ENCODE data around the gene SHROOM1. TPM values are rescaled to one million over a fixed set of nuclear protein-coding genes. Genes with fewer than 3 reads are reported as not detected.

SHROOM1 gene
- total and polyA plus RNA-seq, 4 donors, result 4.5 to 17.6 (median 8.9) TPM

GRCh38 chr5:132819468-132819867, 11.0 kb downstream of the SHROOM1 start:
- peaks cover 13% of the 10 kb centered on the region for H3K27me3 ChIP-seq (ENCODE audit: control insufficient read depth, insufficient read depth, low read length)
- peak in 1 of 6 donors; percentile 71 for DNase-seq (ENCODE audit: low read depth in 4 of 6, low spot score in 6 of 6)

DNA sequence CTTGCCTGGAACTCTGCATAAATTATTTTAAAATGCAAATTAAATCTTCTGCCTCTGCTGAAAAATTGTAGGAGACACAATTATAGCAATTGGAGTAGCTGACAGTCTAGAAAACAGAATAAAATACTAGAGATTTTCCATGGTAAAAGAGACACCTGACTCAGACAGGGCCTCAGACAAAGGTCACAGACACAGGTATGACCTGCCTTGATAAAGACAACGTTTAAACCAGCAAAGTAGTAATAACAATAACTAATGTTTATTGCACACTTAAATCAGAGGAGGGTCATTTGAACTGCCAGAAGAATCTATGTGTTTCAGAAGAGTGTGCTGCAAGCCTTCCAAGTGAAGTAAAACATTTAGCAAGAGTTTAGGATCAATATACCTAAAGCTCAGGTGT, 13.4 kb downstream of the SHROOM1 start:
- Histone ChIP-seq H3K36me3 (ENCODE audit: control insufficient read depth, insufficient read depth, low read length) (no peaks in the 10 kb centered on the region), H3K9me3 (ENCODE audit: control insufficient read depth, insufficient read depth, low read length) (no peaks in the 10 kb centered on the region), H3K27me3 (ENCODE audit: control insufficient read depth, insufficient read depth, low read length) (peaks cover 26% of the 10 kb centered on the region), H3K4me1 (ENCODE audit: control insufficient read depth, insufficient read depth, low read length) (peaks cover 37% of the 10 kb centered on the region), H3K27ac (ENCODE audit: low read depth, low read length) (no peak overlapping the region), H3K4me3 (ENCODE audit: low read depth, low read length) (no peak overlapping the region)
- WGBS (ENCODE audit: insufficient coverage), result no CpG with 5 or more reads among the region's 1 CpG
- no peak for DNase-seq (ENCODE audit: low read depth in 4 of 6, low spot score in 6 of 6)

More at GRCh38 chr5:132819468-132819867, 11.0 kb downstream of the SHROOM1 start:
- peak overlapping the region; percentile 24 for H3K4me3 ChIP-seq (ENCODE audit: low read depth, low read length)
- WGBS (ENCODE audit: insufficient coverage), result 4% methylated on average over 24 of the region's 26 CpGs
- H3K36me3 ChIP-seq (ENCODE audit: control insufficient read depth, insufficient read depth, low read length), result peaks cover 4% of the 10 kb centered on the region
- no peaks in the 10 kb centered on the region for H3K9me3 ChIP-seq (ENCODE audit: control insufficient read depth, insufficient read depth, low read length)
- peaks cover 48% of the 10 kb centered on the region for H3K4me1 ChIP-seq (ENCODE audit: control insufficient read depth, insufficient read depth, low read length)
- H3K27ac ChIP-seq (ENCODE audit: low read depth, low read length), result no peak overlapping the region

DNA sequence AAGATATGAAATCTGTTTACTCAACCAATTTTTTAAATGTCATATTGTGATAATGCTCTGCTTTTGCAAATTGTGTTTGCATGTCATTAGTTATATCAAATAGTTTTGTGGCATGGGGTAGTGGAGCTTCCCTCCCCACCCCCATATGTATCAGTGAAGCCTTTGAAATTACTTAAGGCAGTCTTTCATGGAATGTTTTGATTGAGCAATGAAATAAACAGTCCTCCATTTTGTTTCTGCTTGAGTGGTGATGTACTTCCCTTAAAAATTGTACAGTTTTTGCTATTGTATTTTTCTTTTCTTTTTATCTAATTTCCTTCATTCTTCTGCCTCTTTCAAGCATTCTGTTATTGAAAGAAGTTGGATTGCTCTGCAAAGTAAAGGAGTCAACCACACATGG, 13.9 kb downstream of the SHROOM1 start:
- no peak overlapping the region for H3K27ac ChIP-seq (ENCODE audit: low read depth, low read length)
- H3K36me3 ChIP-seq (ENCODE audit: control insufficient read depth, insufficient read depth, low read length), result no peaks in the 10 kb centered on the region
- H3K9me3 ChIP-seq (ENCODE audit: control insufficient read depth, insufficient read depth, low read length), result no peaks in the 10 kb centered on the region
- no peak for DNase-seq (ENCODE audit: low read depth in 4 of 6, low spot score in 6 of 6)
- no peak overlapping the region for H3K4me3 ChIP-seq (ENCODE audit: low read depth, low read length)
- peaks cover 36% of the 10 kb centered on the region for H3K4me1 ChIP-seq (ENCODE audit: control insufficient read depth, insufficient read depth, low read length)
- peaks cover 31% of the 10 kb centered on the region for H3K27me3 ChIP-seq (ENCODE audit: control insufficient read depth, insufficient read depth, low read length)

GRCh38 chr5:132816083-132816482, 14.4 kb downstream of the SHROOM1 start:
- Histone ChIP-seq H3K4me1 (ENCODE audit: control insufficient read depth, insufficient read depth, low read length) (peaks cover 31% of the 10 kb centered on the region), H3K9me3 (ENCODE audit: control insufficient read depth, insufficient read depth, low read length) (no peaks in the 10 kb centered on the region), H3K27me3 (ENCODE audit: control insufficient read depth, insufficient read depth, low read length) (peaks cover 35% of the 10 kb centered on the region), H3K36me3 (ENCODE audit: control insufficient read depth, insufficient read depth, low read length) (no peaks in the 10 kb centered on the region), H3K27ac (ENCODE audit: low read depth, low read length) (no peak overlapping the region), H3K4me3 (ENCODE audit: low read depth, low read length) (no peak overlapping the region)
- no peak for DNase-seq (ENCODE audit: low read depth in 4 of 6, low spot score in 6 of 6)
- 100% methylated on average over 1 of the region's 2 CpGs for whole genome bisulfite sequencing (ENCODE audit: insufficient coverage)

GRCh38 chr5:132815454-132815853, 15.0 kb downstream of the SHROOM1 start:
- WGBS (ENCODE audit: insufficient coverage), result no CpG with 5 or more reads among the region's 1 CpG
- DNase-seq (ENCODE audit: low read depth in 4 of 6, low spot score in 6 of 6), result no peak
- no peak overlapping the region for H3K4me3 ChIP-seq (ENCODE audit: low read depth, low read length)
- H3K27ac ChIP-seq (ENCODE audit: low read depth, low read length), result no peak overlapping the region
- H3K4me1 ChIP-seq (ENCODE audit: control insufficient read depth, insufficient read depth, low read length), result peaks cover 25% of the 10 kb centered on the region
- no peaks in the 10 kb centered on the region for H3K36me3 ChIP-seq (ENCODE audit: control insufficient read depth, insufficient read depth, low read length)
- peaks cover 37% of the 10 kb centered on the region for H3K27me3 ChIP-seq (ENCODE audit: control insufficient read depth, insufficient read depth, low read length)
- H3K9me3 ChIP-seq (ENCODE audit: control insufficient read depth, insufficient read depth, low read length), result no peaks in the 10 kb centered on the region

DNA sequence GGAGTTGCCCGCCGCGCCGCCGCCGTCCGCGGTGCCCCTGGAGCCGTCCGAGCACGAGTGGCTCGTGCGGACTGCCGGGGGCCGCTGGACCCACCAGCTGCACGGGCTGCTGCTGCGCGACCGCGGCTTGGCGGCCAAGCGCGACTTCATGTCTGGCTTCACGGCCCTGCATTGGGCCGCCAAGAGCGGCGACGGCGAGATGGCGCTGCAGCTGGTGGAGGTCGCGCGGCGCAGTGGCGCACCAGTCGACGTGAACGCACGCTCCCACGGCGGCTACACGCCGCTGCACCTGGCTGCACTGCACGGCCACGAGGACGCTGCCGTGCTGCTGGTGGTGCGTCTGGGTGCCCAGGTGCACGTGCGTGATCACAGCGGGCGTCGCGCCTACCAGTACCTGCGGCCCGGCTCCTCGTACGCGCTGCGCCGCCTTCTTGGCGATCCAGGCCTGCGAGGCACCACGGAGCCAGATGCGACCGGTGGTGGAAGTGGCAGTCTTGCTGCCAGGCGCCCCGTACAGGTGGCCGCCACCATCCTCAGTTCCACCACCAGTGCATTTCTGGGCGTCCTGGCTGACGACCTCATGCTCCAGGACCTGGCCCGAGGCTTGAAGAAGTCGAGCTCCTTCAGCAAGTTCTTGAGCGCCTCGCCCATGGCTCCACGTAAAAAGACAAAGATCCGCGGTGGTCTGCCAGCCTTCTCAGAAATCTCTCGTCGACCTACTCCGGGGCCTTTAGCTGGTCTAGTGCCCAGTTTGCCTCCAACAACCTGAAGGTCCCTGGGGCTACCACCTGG, 15.7 kb downstream of the SHROOM1 start:
- 46% methylated on average over 81 of the region's 81 CpGs for WGBS (ENCODE audit: insufficient coverage)
- H3K4me1 ChIP-seq (ENCODE audit: control insufficient read depth, insufficient read depth, low read length), result peaks cover 18% of the 10 kb centered on the region
- no peak for DNase-seq (ENCODE audit: low read depth in 4 of 6, low spot score in 6 of 6)
- no peaks in the 10 kb centered on the region for H3K36me3 ChIP-seq (ENCODE audit: control insufficient read depth, insufficient read depth, low read length)
- H3K9me3 ChIP-seq (ENCODE audit: control insufficient read depth, insufficient read depth, low read length), result no peaks in the 10 kb centered on the region
- H3K27me3 ChIP-seq (ENCODE audit: control insufficient read depth, insufficient read depth, low read length), result peaks cover 38% of the 10 kb centered on the region
- no peak overlapping the region for H3K27ac ChIP-seq (ENCODE audit: low read depth, low read length)
- no peak overlapping the region for H3K4me3 ChIP-seq (ENCODE audit: low read depth, low read length)

DNA sequence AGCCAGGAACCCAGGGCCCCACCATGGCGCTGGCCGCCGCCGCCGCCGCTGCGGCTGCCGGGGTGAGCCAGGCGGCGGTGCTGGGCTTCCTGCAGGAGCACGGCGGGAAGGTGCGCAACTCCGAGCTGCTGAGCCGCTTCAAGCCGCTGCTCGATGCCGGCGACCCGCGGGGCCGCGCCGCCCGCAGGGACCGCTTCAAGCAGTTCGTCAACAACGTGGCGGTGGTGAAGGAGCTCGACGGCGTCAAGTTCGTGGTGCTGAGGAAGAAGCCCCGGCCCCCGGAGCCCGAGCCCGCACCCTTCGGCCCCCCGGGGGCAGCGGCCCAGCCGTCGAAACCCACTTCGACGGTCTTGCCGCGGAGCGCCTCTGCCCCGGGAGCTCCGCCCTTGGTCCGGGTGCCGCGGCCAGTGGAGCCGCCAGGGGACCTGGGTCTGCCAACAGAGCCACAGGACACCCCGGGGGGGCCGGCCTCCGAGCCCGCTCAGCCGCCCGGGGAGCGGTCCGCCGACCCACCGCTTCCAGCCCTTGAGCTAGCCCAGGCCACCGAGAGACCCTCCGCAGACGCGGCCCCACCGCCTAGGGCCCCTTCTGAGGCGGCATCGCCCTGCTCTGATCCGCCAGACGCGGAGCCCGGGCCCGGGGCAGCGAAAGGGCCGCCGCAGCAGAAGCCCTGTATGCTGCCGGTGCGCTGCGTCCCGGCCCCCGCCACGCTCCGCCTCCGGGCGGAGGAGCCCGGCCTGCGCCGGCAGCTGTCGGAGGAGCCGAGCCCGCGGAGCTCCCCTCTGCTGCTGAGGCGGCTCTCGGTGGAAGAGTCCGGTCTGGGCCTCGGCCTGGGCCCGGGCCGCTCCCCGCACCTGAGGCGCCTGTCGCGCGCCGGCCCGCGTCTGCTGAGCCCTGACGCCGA, 16.6 kb downstream of the SHROOM1 start:
- H3K36me3 ChIP-seq (ENCODE audit: control insufficient read depth, insufficient read depth, low read length), result no peaks in the 10 kb centered on the region
- DNase-seq (ENCODE audit: low read depth in 4 of 6, low spot score in 6 of 6), result peak in 1 of 6 donors; percentile 36
- no peaks in the 10 kb centered on the region for H3K9me3 ChIP-seq (ENCODE audit: control insufficient read depth, insufficient read depth, low read length)
- H3K27me3 ChIP-seq (ENCODE audit: control insufficient read depth, insufficient read depth, low read length), result peaks cover 38% of the 10 kb centered on the region
- no peak overlapping the region for H3K27ac ChIP-seq (ENCODE audit: low read depth, low read length)
- no peak overlapping the region for H3K4me3 ChIP-seq (ENCODE audit: low read depth, low read length)
- 2% methylated on average over 110 of the region's 110 CpGs for WGBS (ENCODE audit: insufficient coverage)
- H3K4me1 ChIP-seq (ENCODE audit: control insufficient read depth, insufficient read depth, low read length), result peaks cover 11% of the 10 kb centered on the region

GRCh38 chr5:132812781-132813598, 17.5 kb downstream of the SHROOM1 start, which contains the start of gene SOWAHA:
SOWAHA (plus strand) TSS chr5:132813302; CDS start chr5:132813622, 320 bp downstream.
- no peak within 1 kb of the TSS for H3K27ac ChIP-seq (ENCODE audit: low read depth, low read length)
- H3K36me3 ChIP-seq (ENCODE audit: control insufficient read depth, insufficient read depth, low read length), result no peaks in the 10 kb centered on the region
- 1% methylated on average over 65 of the region's 68 CpGs for WGBS (ENCODE audit: insufficient coverage)
- no peaks in the 10 kb centered on the region for H3K9me3 ChIP-seq (ENCODE audit: control insufficient read depth, insufficient read depth, low read length)
- H3K4me1 ChIP-seq (ENCODE audit: control insufficient read depth, insufficient read depth, low read length), result peaks cover 11% of the 10 kb centered on the region
- DNase-seq (ENCODE audit: low read depth in 4 of 6, low spot score in 6 of 6), result peak in 2 of 6 donors; percentile 68 to 83
- peak within 1 kb of the TSS; percentile 26 for H3K4me3 ChIP-seq (ENCODE audit: low read depth, low read length)
- H3K27me3 ChIP-seq (ENCODE audit: control insufficient read depth, insufficient read depth, low read length), result peaks cover 37% of the 10 kb centered on the region

- Histone ChIP-seq H3K27me3 (ENCODE audit: control insufficient read depth, insufficient read depth, low read length) (peaks cover 37% of the 10 kb centered on the region), H3K27ac (ENCODE audit: low read depth, low read length) (no peak overlapping the region), H3K4me1 (ENCODE audit: control insufficient read depth, insufficient read depth, low read length) (peaks cover 14% of the 10 kb centered on the region), H3K9me3 (ENCODE audit: control insufficient read depth, insufficient read depth, low read length) (no peaks in the 10 kb centered on the region), H3K36me3 (ENCODE audit: control insufficient read depth, insufficient read depth, low read length) (no peaks in the 10 kb centered on the region), H3K4me3 (ENCODE audit: low read depth, low read length) (no peak overlapping the region)
- 61% methylated on average over 10 of the region's 18 CpGs for WGBS (ENCODE audit: insufficient coverage)
- DNase-seq (ENCODE audit: low read depth in 4 of 6, low spot score in 6 of 6), result no peak
Observed at GRCh38 chr5:132812123-132812765, 18.2 kb downstream of the SHROOM1 start.

All from spinal cord (tissue), 10 donors.